Measurements from ENCODE around the gene HTRA3.

- TF ChIP-seq EP300 (conservative IDR thresholded peaks at IDR 0.05; ENCODE audit: poor library complexity, severe bottlenecking): no peak
- no peak for TF ChIP-seq CTCF (IDR thresholded peaks at IDR 0.05; ENCODE audit: poor library complexity, severe bottlenecking)
- no peak for TF ChIP-seq REST (IDR thresholded peaks at IDR 0.05; ENCODE audit: borderline replicate concordance)
- TF ChIP-seq EZH2 (IDR thresholded peaks at IDR 0.05; ENCODE audit: borderline replicate concordance, insufficient read depth, low read length, poor library complexity, severe bottlenecking): no peak
- no peak for TF ChIP-seq POLR2AphosphoS5 (IDR thresholded peaks at IDR 0.05)
- TF ChIP-seq MXI1 (conservative IDR thresholded peaks at IDR 0.05; ENCODE audit: poor library complexity, severe bottlenecking): no peak
- no peak for TF ChIP-seq TAF1 (IDR thresholded peaks at IDR 0.05; ENCODE audit: low read depth)
These were observed 38.7 kb upstream of the HTRA3 start for GRCh38 chr4:8230891-8231290.

Measured in neural cell (in vitro differentiated cells).